ENCODE results near the gene ABI3BP. TPM values are rescaled to one million over a fixed set of nuclear protein-coding genes. Genes with fewer than 3 reads are reported as not detected.

Gene ABI3BP
- polyA plus RNA-seq, 1 donor from 2014 or later = not detected

DNA sequence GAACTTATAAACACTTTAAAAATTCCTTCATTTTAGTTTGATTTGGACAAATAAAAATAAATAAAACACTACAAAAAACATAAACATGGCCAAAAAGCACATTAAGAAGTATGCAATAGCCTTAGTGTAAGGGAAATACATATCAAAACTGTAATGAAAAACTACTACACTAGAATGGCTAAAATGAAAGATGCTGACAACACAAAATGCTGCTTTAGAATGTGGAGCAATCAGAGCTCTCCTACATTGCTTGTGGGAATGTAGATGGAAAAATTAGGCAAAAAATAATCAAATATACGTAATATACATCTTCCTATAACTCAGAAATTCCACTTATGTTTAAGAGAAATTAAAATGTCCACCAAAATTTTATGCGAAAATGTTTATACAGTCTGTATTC lies 96.2 kb downstream of the ABI3BP start:
- H3K27ac Mint-ChIP-seq = no peak overlapping the region
- H3K9me3 Mint-ChIP-seq = no peaks in the 10 kb centered on the region
- peaks cover 0 to 9% (median 5%) of the 10 kb centered on the region in 3 donors for H3K4me1 Mint-ChIP-seq
- no peaks in the 10 kb centered on the region for H3K36me3 Mint-ChIP-seq
- no peaks in the 10 kb centered on the region for H3K27me3 Mint-ChIP-seq
- H3K4me3 Mint-ChIP-seq = no peak overlapping the region

DNA sequence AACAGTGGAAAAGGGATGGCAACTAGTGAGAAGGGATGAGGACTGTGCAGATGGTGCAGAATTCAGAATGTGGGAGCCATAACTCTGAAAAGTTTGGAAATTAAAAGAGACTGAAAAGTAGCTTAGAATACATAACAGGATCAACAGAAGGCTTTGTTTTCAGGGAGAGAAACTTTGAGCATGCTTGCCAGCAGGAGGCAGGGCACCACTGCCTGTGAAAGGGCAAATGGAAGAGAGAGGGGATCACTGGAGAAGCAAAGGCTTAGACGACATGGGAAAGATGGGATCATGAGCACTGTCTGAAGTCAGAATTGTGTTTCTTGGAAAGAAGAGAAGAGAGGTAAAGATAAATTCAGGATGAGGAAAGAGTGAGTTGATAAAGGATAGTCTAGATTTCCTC lies 99.6 kb downstream of the ABI3BP start:
- H3K27ac Mint-ChIP-seq = no peak overlapping the region
- peaks cover 3% of the 10 kb centered on the region for H3K27me3 Mint-ChIP-seq
- H3K4me3 Mint-ChIP-seq = no peak overlapping the region
- no peaks in the 10 kb centered on the region for H3K36me3 Mint-ChIP-seq
- H3K4me1 Mint-ChIP-seq = peaks cover 0 to 2% (median 0%) of the 10 kb centered on the region in 3 donors
- no peaks in the 10 kb centered on the region for H3K9me3 Mint-ChIP-seq

DNA sequence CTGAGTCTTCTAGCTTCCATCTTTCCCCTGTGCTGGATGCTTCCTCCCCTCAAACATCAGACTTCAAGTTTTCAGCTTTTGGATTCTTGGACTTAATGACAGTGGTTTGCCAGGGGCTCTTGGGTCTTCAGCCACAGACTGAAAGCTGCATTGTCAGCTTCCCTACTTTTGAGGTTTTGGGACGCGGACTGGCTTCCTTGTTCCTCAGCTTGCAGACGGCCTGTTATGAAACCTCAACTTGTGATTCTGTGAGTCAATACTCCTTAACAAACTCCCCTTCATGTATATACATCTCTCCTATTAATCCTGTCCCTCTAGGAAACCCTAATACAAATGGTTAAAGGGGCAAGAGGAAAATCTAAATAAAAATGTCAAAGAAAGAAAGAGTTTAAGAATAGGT lies 100.1 kb downstream of the ABI3BP start:
- no peaks in the 10 kb centered on the region for H3K36me3 Mint-ChIP-seq
- peaks cover 3% of the 10 kb centered on the region for H3K27me3 Mint-ChIP-seq
- H3K9me3 Mint-ChIP-seq = no peaks in the 10 kb centered on the region
- no peak overlapping the region for H3K4me3 Mint-ChIP-seq
- H3K4me1 Mint-ChIP-seq = peaks cover 0 to 2% (median 0%) of the 10 kb centered on the region in 3 donors
- H3K27ac Mint-ChIP-seq = no peak overlapping the region

DNA sequence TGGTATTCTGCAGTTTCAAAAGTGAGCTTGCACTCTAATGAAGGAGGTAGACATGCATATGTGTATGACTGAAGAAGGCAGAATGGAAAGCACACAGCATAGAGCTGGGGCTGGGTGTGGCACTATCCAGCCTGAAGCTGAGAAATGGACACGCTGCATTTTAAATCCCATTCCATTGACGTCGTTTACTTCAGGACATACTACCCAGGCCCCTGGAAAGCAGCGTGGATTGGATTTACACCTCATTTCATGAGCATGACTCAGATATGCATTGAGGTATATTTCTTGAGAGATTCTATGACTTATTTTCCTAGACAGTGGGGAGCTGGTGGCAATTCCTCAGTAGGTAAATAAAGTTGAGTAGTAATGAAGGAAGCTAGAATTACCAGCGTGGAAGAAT lies 101.4 kb downstream of the ABI3BP start:
- Mint-ChIP-seq H3K27me3 (peaks cover 3% of the 10 kb centered on the region), H3K4me3 (no peak overlapping the region), H3K27ac (no peak overlapping the region), H3K36me3 (no peaks in the 10 kb centered on the region), H3K9me3 (no peaks in the 10 kb centered on the region), H3K4me1 (peaks cover 0 to 2% (median 0%) of the 10 kb centered on the region in 3 donors)

DNA sequence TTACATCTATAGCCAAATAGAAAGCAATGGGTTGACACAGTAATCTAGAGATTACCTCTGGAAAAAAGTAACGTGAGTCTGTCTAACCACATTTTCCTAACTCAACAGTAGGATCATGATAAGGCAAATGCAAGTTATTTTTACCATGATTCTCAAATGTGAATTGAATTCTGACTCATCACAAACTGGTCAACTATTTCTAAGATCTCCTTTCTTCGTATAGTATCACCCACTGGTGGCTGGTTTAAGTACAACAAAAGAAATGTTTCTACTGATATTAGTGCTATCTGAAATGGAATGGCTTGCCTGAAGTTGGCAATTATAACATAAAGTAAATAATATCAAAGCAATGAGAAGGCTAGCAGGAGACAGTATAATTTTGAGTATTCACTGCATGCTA lies 102.2 kb downstream of the ABI3BP start:
- peaks cover 0 to 2% (median 0%) of the 10 kb centered on the region in 3 donors for H3K4me1 Mint-ChIP-seq
- no peaks in the 10 kb centered on the region for H3K9me3 Mint-ChIP-seq
- H3K27me3 Mint-ChIP-seq = peaks cover 3% of the 10 kb centered on the region
- no peaks in the 10 kb centered on the region for H3K36me3 Mint-ChIP-seq
- no peak overlapping the region for H3K4me3 Mint-ChIP-seq
- no peak overlapping the region for H3K27ac Mint-ChIP-seq

DNA sequence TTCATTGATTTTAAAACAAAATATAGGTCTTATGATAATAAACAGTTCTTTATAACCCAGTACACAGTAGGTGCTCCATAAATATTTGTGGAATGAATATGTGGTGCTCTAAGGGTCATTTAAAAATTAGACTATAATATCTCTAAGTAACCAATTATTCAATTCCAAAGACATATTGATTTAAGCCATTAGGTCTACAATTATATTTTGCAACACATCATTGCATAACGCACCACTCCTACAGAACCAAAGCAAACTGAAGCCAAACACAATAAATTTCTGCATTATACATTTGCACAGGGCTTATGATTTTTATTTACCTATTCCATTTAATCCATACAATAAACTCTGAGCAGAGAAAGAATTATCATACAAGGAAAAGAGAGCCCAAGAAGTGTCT lies 104.3 kb downstream of the ABI3BP start:
- Mint-ChIP-seq H3K27me3 (peaks cover 3% of the 10 kb centered on the region), H3K4me1 (peaks cover 0 to 2% (median 0%) of the 10 kb centered on the region in 3 donors)

DNA sequence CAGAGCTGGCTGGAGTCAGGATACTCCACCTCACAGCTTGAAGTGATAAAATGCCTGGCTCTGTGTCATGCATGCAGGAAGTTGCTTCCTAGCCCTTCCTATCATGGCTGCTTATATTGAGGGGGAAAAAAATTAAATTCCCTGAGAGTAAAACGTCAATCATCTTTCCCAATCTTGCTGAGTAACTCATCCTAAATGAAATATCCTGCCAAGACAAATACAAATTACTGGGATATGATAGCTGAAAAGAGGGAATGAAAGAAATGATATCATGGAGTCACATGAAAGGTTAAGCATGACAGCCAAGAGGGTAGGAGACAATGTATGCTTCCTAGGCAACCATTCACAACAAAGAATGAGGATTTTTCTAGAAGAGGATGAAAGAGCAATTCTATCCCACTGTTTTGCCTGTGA lies 110.6 kb downstream of the ABI3BP start:
- H3K36me3 Mint-ChIP-seq = no peaks in the 10 kb centered on the region
- no peaks in the 10 kb centered on the region for H3K9me3 Mint-ChIP-seq
- H3K27me3 Mint-ChIP-seq = peaks cover 3% of the 10 kb centered on the region
- H3K27ac Mint-ChIP-seq = no peak overlapping the region
- no peaks in the 10 kb centered on the region for H3K4me1 Mint-ChIP-seq
- no peak overlapping the region for H3K4me3 Mint-ChIP-seq

More for the DNA sequence above, 104.3 kb downstream of the ABI3BP start:
- no peak overlapping the region for H3K4me3 Mint-ChIP-seq
- no peak overlapping the region for H3K27ac Mint-ChIP-seq
- H3K36me3 Mint-ChIP-seq = no peaks in the 10 kb centered on the region
- H3K9me3 Mint-ChIP-seq = no peaks in the 10 kb centered on the region

DNA sequence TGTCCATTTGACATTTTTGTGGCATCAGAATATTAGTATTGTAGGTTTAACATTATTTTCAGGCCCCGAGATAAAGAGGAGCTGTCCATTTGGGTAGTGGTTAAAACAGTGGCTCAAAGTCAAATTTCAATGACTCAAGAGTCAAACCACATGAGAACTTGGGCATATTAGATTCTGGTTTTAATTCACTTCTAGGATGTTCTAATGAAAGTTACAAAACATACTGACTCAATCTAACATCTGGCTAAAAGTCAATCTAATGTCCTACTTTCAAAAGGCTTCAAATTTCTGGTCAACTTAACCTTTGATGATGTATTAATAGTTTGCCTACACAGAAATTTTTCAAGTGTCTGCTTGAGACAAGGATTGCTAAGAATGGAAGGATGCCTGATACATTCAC lies 112.4 kb downstream of the ABI3BP start:
- no peak overlapping the region for H3K27ac Mint-ChIP-seq
- H3K27me3 Mint-ChIP-seq = peaks cover 3% of the 10 kb centered on the region
- H3K9me3 Mint-ChIP-seq = no peaks in the 10 kb centered on the region
- no peaks in the 10 kb centered on the region for H3K4me1 Mint-ChIP-seq
- no peaks in the 10 kb centered on the region for H3K36me3 Mint-ChIP-seq
- H3K4me3 Mint-ChIP-seq = no peak overlapping the region

DNA sequence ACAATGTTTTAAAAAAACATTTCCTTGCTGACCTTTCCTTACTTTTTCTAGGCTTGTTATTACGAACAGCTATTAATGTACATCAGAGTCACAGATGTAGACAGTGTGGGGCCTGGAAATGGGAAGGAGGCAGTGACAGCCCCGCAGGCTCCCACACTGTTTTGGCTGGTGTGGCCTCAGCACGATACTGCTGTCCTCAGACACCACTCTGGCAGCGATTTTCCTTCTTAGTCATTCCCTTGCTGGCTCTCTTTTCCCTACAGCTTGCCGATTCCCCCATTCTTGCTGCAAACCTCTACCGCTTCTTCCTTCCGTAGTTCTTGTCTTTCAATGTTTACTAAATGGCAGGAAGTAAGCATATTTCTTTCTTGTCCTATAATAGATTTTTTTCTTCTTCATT lies 113.1 kb downstream of the ABI3BP start:
- H3K27ac Mint-ChIP-seq = no peak overlapping the region
- no peaks in the 10 kb centered on the region for H3K9me3 Mint-ChIP-seq
- H3K4me1 Mint-ChIP-seq = no peaks in the 10 kb centered on the region
- H3K27me3 Mint-ChIP-seq = peaks cover 3% of the 10 kb centered on the region
- no peaks in the 10 kb centered on the region for H3K36me3 Mint-ChIP-seq
- no peak overlapping the region for H3K4me3 Mint-ChIP-seq

DNA sequence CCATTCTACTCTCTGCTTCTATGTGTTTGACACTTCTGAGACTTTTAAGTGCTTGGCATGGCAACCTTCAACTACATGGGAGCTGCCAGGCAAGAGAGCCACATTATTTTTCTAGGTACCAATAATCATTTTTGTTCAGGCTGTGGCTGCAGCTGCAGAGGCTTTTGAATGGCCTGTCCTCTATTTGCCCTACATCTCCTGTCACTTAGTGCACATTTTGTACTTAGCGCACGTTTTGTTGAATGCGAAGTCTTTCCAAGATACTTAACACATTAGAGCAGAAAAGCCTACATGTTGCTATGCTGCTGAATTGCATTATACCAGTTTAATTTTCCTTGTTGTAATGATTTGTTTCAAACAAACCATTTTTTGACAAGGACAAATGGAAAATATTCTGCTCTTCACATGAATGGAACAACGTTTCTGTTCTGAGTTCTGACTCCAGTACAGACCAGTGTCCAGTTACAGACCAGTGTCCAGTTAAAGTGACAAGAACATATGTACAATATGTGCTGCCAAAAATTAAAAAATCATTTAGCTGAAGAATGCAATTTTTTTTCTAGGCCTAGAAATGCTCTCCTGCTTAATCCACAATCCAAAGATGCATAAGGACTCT lies 113.9 kb downstream of the ABI3BP start:
- H3K27ac Mint-ChIP-seq = no peak overlapping the region
- no peaks in the 10 kb centered on the region for H3K9me3 Mint-ChIP-seq
- no peak overlapping the region for H3K4me3 Mint-ChIP-seq
- H3K27me3 Mint-ChIP-seq = peaks cover 3% of the 10 kb centered on the region
- H3K36me3 Mint-ChIP-seq = no peaks in the 10 kb centered on the region
- H3K4me1 Mint-ChIP-seq = no peaks in the 10 kb centered on the region

DNA sequence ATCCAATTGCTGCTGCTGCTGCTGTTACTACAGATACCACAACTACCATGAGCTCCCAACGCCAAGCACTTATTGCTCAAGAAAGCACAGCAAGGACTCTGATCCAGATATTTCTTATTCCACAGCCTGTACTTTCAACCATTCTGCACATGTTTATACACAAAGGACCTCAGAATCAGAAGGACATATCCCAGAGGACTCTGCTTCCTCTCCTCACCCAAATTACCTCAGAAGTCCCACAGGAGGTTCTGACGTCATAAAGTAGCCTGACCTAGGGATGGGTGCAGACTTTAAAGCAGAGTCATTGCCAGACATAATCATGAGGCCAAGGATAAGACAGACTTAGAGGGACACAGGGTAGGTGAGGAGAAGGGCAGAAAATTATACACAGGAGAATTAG lies 115.9 kb downstream of the ABI3BP start:
- Mint-ChIP-seq H3K27ac (no peak overlapping the region), H3K36me3 (no peaks in the 10 kb centered on the region), H3K4me1 (no peaks in the 10 kb centered on the region), H3K27me3 (peaks cover 3% of the 10 kb centered on the region), H3K9me3 (no peaks in the 10 kb centered on the region), H3K4me3 (no peak overlapping the region)

DNA sequence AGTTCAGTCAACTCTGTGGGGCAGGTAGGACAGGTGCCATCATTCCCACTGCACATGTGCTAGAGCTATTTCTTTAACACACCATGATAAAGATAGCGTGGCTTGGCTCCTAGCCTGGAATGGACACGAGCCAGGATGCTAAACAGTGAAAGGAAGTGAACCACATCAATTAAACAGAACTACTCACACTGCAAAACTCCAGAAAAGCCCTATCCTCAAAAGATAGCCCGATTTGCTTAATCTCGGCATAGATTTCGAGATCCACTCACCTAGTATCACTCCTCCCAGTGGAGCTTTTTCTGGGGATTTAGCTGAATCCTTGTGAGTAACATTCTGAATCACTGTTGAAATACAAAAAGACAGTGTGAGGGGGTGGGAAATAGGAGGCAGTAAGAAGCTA lies 118.0 kb downstream of the ABI3BP start:
- Mint-ChIP-seq H3K27ac (no peak overlapping the region), H3K27me3 (no peaks in the 10 kb centered on the region), H3K9me3 (no peaks in the 10 kb centered on the region), H3K4me3 (no peak overlapping the region), H3K4me1 (no peaks in the 10 kb centered on the region), H3K36me3 (peaks cover under 1% of the 10 kb centered on the region)

DNA sequence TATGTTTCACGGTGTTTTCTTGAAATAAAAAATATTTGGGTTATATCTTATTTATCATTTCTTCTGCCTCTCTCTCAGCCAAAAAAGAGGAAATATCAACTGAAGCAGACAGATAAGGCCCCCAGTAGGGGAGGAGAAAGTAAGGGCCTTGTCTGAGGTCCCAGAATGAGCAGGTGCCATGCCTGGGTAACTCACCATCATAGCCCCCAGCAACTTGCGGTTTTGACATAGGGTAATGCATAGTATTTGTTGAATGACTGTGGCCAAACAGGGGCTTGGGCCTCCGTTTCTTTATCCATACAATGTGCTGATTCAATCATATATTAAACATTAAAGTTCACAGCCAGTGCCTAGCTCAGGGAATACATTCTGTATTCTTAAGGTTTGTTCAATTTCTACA lies 119.6 kb downstream of the ABI3BP start:
- no peaks in the 10 kb centered on the region for H3K27me3 Mint-ChIP-seq
- H3K36me3 Mint-ChIP-seq = peaks cover 2% of the 10 kb centered on the region
- H3K4me1 Mint-ChIP-seq = no peaks in the 10 kb centered on the region
- no peak overlapping the region for H3K27ac Mint-ChIP-seq
- H3K9me3 Mint-ChIP-seq = no peaks in the 10 kb centered on the region
- no peak overlapping the region for H3K4me3 Mint-ChIP-seq

DNA sequence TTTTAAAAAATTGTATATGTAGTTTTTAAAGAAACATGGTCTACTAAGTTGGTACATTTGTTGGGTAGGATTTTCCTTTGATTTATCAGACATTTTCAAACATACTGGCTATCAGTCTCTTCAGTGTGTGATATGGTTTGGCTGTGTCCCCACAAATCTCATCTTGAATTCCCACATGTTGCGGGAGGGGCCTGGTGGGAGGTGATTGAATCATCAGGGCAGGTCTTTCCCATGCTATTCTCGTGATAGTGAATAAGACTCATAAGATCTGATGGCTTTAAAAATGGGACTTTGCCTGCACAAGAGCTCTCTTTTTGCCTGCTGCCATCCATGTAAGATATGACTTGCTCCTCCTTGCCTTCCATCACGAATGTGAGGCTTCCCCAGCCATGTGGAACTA lies 121.9 kb downstream of the ABI3BP start:
- H3K36me3 Mint-ChIP-seq = peaks cover 2% of the 10 kb centered on the region
- no peaks in the 10 kb centered on the region for H3K9me3 Mint-ChIP-seq
- no peaks in the 10 kb centered on the region for H3K27me3 Mint-ChIP-seq
- H3K4me3 Mint-ChIP-seq = no peak overlapping the region
- H3K4me1 Mint-ChIP-seq = no peaks in the 10 kb centered on the region
- H3K27ac Mint-ChIP-seq = no peak overlapping the region

DNA sequence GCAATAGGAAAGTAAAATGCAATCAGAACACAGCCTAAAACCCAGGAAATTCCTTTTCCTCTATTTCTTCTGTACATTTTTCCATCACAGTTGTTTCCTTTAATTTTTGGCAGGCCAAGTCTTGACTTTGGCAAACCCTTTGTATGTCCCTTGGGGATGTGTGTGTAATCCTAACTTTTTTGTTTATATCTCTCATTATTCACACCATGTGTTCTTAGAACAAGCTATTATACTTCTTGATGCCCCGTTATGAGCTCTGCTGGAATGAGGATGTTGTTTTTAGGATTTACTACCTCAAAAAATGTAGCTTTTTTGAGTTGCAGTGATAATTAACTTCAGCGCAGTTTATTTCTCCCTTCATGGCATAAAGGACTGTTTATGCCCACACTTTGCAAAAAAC lies 123.4 kb downstream of the ABI3BP start:
- Mint-ChIP-seq H3K27ac (no peak overlapping the region), H3K27me3 (no peaks in the 10 kb centered on the region), H3K9me3 (no peaks in the 10 kb centered on the region), H3K36me3 (peaks cover 2% of the 10 kb centered on the region), H3K4me1 (no peaks in the 10 kb centered on the region), H3K4me3 (no peak overlapping the region)

DNA sequence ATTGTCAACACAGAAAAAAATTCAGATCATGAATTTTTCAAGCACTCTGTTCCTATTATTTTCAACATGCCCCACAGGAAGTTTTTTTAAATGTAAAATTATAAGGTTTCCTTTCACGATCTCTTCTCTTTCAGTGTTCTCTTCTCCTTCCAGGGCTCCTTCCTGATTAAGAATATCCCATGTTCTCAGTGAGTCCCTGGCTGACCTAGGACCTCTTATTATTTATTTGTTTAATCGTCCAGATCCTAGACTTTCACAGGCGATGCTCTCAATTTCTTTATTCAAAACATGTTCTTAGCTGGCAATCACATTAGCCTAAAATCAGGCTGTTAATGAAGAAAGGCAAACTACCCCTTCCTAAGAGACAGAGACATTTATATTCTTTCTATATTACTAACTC lies 124.3 kb downstream of the ABI3BP start:
- H3K27me3 Mint-ChIP-seq = no peaks in the 10 kb centered on the region
- no peaks in the 10 kb centered on the region for H3K4me1 Mint-ChIP-seq
- H3K4me3 Mint-ChIP-seq = no peak overlapping the region
- H3K27ac Mint-ChIP-seq = no peak overlapping the region
- no peaks in the 10 kb centered on the region for H3K9me3 Mint-ChIP-seq
- peaks cover 2% of the 10 kb centered on the region for H3K36me3 Mint-ChIP-seq

DNA sequence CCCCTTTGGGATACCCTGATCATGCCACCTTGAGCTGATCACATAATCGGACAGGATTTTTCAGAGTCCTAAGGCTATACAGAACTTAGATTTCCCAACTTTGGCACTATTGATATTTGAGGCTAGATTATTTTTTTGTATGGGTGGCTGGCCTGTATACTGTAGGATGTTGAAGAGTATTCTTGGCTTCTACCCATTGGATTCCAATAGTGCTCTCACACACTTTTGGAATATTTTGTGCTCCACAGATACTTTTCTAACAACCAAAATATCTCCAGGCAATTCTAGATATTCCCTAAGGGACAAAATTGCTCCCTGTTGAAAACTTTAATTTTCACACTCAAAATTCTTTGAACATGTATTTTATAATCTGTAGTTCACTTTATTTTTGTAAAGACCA lies 125.1 kb downstream of the ABI3BP start:
- Mint-ChIP-seq H3K9me3 (no peaks in the 10 kb centered on the region), H3K4me1 (no peaks in the 10 kb centered on the region), H3K27ac (no peak overlapping the region), H3K27me3 (no peaks in the 10 kb centered on the region), H3K36me3 (peaks cover 2% of the 10 kb centered on the region), H3K4me3 (no peak overlapping the region)

Measured in IgD-negative memory B cell (primary cell).